ENCODE measurements around the gene SAMD13.

The SAMD13 gene

GRCh38 chr1:84339503-84339902, 38.0 kb downstream of the SAMD13 start:
- in situ Hi-C loops (cut with HindIII; ENCODE audit: low sequenced_read_pairs): no loop called here

- in situ Hi-C loops (cut with HindIII; ENCODE audit: low sequenced_read_pairs): no loop called here
These were observed 42.8 kb downstream of the SAMD13 start for GRCh38 chr1:84344286-84344685.

- in situ Hi-C loops (cut with HindIII; ENCODE audit: low sequenced_read_pairs): no loop called here
These were observed 43.7 kb downstream of the SAMD13 start for GRCh38 chr1:84345220-84345619.

GRCh38 chr1:84347271-84347931, 45.9 kb downstream of the SAMD13 start:
- in situ Hi-C loops (cut with HindIII; ENCODE audit: low sequenced_read_pairs): no loop called here

GRCh38 chr1:84347932-84348555, 46.5 kb downstream of the SAMD13 start:
- in situ Hi-C loops (cut with HindIII; ENCODE audit: low sequenced_read_pairs): no loop called here

- in situ Hi-C loops (cut with HindIII; ENCODE audit: low sequenced_read_pairs): no loop called here
These were observed 47.3 kb downstream of the SAMD13 start for GRCh38 chr1:84348759-84349158.

- in situ Hi-C loops (cut with HindIII; ENCODE audit: low sequenced_read_pairs): no loop called here
These were observed 48.6 kb downstream of the SAMD13 start for GRCh38 chr1:84350104-84350503.

GRCh38 chr1:84350550-84350949, 49.0 kb downstream of the SAMD13 start:
- in situ Hi-C loops (cut with HindIII; ENCODE audit: low sequenced_read_pairs): no loop called here

GRCh38 chr1:84352298-84353106, 51.0 kb downstream of the SAMD13 start:
- in situ Hi-C loops (cut with HindIII; ENCODE audit: low sequenced_read_pairs): no loop called here

GRCh38 chr1:84353695-84354094, 52.2 kb downstream of the SAMD13 start:
- in situ Hi-C loops (cut with HindIII; ENCODE audit: low sequenced_read_pairs): no loop called here

GRCh38 chr1:84355556-84355955, 54.0 kb downstream of the SAMD13 start:
- in situ Hi-C loops (cut with HindIII; ENCODE audit: low sequenced_read_pairs): no loop called here

- in situ Hi-C loops (cut with HindIII; ENCODE audit: low sequenced_read_pairs): no loop called here
These were observed 55.4 kb downstream of the SAMD13 start for GRCh38 chr1:84356881-84357280.

GRCh38 chr1:84358695-84359094, 57.2 kb downstream of the SAMD13 start:
- in situ Hi-C loops (cut with HindIII; ENCODE audit: low sequenced_read_pairs): no loop called here

GRCh38 chr1:84360316-84360715, 58.8 kb downstream of the SAMD13 start:
- in situ Hi-C loops (cut with HindIII; ENCODE audit: low sequenced_read_pairs): no loop called here

GRCh38 chr1:84361796-84362195, 60.3 kb downstream of the SAMD13 start:
- in situ Hi-C loops (cut with HindIII; ENCODE audit: low sequenced_read_pairs): no loop called here

- in situ Hi-C loops (cut with HindIII; ENCODE audit: low sequenced_read_pairs): no loop called here
These were observed 61.5 kb downstream of the SAMD13 start for GRCh38 chr1:84363019-84363418.

GRCh38 chr1:84363622-84364021, 62.1 kb downstream of the SAMD13 start:
- in situ Hi-C loops (cut with HindIII; ENCODE audit: low sequenced_read_pairs): no loop called here

GRCh38 chr1:84365225-84366221, 64.0 kb downstream of the SAMD13 start:
- in situ Hi-C loops (cut with HindIII; ENCODE audit: low sequenced_read_pairs): no loop called here

- in situ Hi-C loops (cut with HindIII; ENCODE audit: low sequenced_read_pairs): no loop called here
These were observed 65.3 kb downstream of the SAMD13 start for GRCh38 chr1:84366786-84367185.

GRCh38 chr1:84367219-84367618, 65.7 kb downstream of the SAMD13 start:
- in situ Hi-C loops (cut with HindIII; ENCODE audit: low sequenced_read_pairs): no loop called here

GRCh38 chr1:84368441-84368840, 66.9 kb downstream of the SAMD13 start:
- in situ Hi-C loops (cut with HindIII; ENCODE audit: low sequenced_read_pairs): no loop called here
